Testis (tissue), 2 donors: ENCODE data around the gene FABP3.

Experiments
- POLR2A ChIP-seq: fragments of 450-650 bp; IDR thresholded peaks from one replicate; pipeline ENCODE4 v1.6.1; 2017; ENCODE audit warnings: antibody characterized with exemption, mild to moderate bottlenecking, moderate library complexity
- TF ChIP-seq, protein P1 (sequence below), 3 experiments: fragments of 450-650 bp in 2 of 3; fragments of 200-600 bp in 1 of 3; sonication (generic) in 1 of 3; IDR thresholded peaks; one replicate each; pipeline ENCODE4 v1.5.1; 2016 to 2019; ENCODE audit warnings: antibody characterized with exemption in 3 of 3, mild to moderate bottlenecking in 2 of 3, moderate library complexity in 1 of 3

DNA sequence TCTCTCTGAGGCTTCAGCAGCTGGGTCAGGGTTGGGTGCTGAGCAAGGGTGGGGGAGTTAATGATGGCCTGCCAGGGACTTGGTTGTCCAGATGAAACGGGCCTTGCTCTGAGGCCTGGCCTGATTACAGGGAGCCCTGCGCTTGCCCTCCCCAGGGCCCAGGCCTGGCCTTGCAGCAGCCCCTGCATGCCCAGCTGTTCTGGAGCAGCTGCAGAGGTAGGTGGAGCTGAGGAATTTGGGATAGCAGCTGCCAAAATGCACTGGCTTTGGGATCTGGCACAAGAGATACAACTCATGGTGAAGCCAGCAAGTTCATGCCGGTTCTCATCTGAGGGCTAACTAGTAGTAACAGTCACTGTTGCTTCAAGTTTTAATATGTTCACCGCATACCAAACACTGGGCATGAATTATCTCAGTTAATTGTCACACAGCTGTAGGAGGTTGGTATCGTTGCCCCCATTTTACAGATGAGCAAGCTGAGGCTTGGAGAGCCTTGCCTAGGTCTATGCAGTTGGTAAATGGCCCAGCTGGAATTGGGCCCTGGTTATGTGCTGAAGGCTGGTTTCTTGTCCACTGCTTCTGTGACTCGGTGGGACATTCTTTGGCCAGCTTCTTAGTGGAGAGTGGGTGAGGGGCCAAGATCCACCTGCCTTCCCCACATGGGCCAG lies 32.8 kb upstream of the FABP3 start:
- TF ChIP-seq, protein P1, sequence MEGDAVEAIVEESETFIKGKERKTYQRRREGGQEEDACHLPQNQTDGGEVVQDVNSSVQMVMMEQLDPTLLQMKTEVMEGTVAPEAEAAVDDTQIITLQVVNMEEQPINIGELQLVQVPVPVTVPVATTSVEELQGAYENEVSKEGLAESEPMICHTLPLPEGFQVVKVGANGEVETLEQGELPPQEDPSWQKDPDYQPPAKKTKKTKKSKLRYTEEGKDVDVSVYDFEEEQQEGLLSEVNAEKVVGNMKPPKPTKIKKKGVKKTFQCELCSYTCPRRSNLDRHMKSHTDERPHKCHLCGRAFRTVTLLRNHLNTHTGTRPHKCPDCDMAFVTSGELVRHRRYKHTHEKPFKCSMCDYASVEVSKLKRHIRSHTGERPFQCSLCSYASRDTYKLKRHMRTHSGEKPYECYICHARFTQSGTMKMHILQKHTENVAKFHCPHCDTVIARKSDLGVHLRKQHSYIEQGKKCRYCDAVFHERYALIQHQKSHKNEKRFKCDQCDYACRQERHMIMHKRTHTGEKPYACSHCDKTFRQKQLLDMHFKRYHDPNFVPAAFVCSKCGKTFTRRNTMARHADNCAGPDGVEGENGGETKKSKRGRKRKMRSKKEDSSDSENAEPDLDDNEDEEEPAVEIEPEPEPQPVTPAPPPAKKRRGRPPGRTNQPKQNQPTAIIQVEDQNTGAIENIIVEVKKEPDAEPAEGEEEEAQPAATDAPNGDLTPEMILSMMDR (IDR thresholded peaks at IDR 0.05): no peak
- TF ChIP-seq POLR2A: no peak
